Calu3 (cell line): ENCODE results near the gene PHKG2. TPM values are rescaled to one million over a fixed set of nuclear protein-coding genes. Genes with fewer than 3 reads are reported as not detected.

Experiments
- BruUV-seq: library from RNA; stranded (reverse); fragments of 400-500 nt; replicated peaks from 2 replicates; lab custom pipeline; 2021; lab: Mats Ljungman, UMichigan
- CTCF ChIA-PET: fragments of 300-600 bp; sonication (Branson Sonifier 250); formaldehyde crosslinking; loops from one replicate; lab custom pipeline; 2022; ENCODE audit warnings: antibody characterized with exemption; lab: Charles Lee
- DNase-seq: peaks from one replicate; pipeline ENCODE4 v3.0.0; 2022
- H3K27ac Mint-ChIP-seq: one replicate; pipeline ENCODE4 v1.8.0; 2022; ENCODE audit warnings: mixed read lengths; ENCODE audit not compliant: unreplicated experiment
- H3K27me3 Mint-ChIP-seq: one replicate; pipeline ENCODE4 v1.8.0; 2022; ENCODE audit warnings: mixed read lengths; ENCODE audit not compliant: unreplicated experiment
- H3K36me3 Mint-ChIP-seq: one replicate; pipeline ENCODE4 v1.8.0; 2022; ENCODE audit warnings: mild to moderate bottlenecking, moderate library complexity, mixed read lengths; ENCODE audit not compliant: insufficient read depth, unreplicated experiment
- H3K4me1 Mint-ChIP-seq: one replicate; pipeline ENCODE4 v1.8.0; 2022; ENCODE audit warnings: mild to moderate bottlenecking, low read depth, mixed read lengths; ENCODE audit not compliant: unreplicated experiment
- H3K4me3 Mint-ChIP-seq: one replicate; pipeline ENCODE4 v1.8.0; 2022; ENCODE audit warnings: mild to moderate bottlenecking, low read depth, moderate library complexity, mixed read lengths; ENCODE audit not compliant: unreplicated experiment
- H3K9me3 Mint-ChIP-seq: one replicate; pipeline ENCODE4 v1.8.0; 2022; ENCODE audit warnings: low read depth, mixed read lengths; ENCODE audit not compliant: unreplicated experiment
- intact Hi-C: fragments of 100-400 bp; cut with micrococcal nuclease; formaldehyde crosslinking; loops from one replicate; pipeline ENCODE4 v1.10.0; 2022; ENCODE audit not compliant: unreplicated experiment
- total RNA-seq: library from RNA; stranded (reverse); gene quantifications from 2 replicates; pipeline ENCODE4 v1.2.3, GENCODE V29; 2022
- TF ChIP-seq, protein P1 (sequence below): fragments of 200-600 bp; IDR thresholded peaks from one replicate; pipeline ENCODE4 v1.8.0; 2022; ENCODE audit warnings: antibody characterized with exemption; ENCODE audit not compliant: unreplicated experiment

The PHKG2 gene
- total RNA-seq, 1 experiment from 2014 or later = 66.7 TPM

DNA sequence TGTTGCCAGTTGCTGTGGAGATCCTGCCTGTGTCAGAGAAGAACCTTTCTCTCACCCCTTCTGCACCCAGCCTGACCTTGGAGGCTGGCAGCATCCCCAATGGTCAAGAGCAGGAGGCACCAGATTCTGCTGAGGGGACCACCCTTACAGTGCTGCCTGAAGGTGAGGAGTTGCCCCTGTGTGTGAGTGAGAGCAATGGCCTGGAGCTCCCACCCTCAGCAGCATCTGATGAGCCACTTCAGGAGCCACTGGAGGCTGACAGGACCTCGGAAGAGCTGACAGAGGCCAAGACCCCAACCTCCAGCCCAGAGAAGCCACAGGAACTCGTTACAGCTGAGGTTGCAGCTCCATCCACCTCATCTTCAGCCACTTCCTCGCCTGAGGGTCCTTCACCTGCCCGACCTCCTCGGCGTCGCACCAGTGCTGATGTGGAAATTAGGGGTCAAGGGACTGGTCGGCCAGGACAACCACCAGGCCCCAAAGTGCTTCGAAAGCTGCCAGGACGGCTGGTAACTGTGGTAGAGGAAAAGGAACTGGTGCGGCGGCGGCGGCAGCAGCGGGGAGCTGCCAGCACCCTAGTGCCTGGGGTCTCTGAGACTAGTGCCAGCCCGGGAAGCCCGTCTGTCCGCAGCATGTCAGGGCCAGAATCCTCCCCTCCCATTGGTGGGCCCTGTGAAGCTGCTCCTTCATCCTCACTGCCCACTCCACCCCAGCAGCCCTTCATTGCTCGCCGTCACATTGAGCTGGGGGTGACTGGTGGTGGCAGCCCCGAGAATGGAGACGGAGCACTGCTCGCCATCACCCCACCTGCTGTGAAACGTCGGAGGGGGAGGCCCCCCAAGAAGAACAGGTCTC, 10.2 kb upstream of the PHKG2 start:
- TF ChIP-seq, protein P1, sequence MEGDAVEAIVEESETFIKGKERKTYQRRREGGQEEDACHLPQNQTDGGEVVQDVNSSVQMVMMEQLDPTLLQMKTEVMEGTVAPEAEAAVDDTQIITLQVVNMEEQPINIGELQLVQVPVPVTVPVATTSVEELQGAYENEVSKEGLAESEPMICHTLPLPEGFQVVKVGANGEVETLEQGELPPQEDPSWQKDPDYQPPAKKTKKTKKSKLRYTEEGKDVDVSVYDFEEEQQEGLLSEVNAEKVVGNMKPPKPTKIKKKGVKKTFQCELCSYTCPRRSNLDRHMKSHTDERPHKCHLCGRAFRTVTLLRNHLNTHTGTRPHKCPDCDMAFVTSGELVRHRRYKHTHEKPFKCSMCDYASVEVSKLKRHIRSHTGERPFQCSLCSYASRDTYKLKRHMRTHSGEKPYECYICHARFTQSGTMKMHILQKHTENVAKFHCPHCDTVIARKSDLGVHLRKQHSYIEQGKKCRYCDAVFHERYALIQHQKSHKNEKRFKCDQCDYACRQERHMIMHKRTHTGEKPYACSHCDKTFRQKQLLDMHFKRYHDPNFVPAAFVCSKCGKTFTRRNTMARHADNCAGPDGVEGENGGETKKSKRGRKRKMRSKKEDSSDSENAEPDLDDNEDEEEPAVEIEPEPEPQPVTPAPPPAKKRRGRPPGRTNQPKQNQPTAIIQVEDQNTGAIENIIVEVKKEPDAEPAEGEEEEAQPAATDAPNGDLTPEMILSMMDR = no peak
- H3K4me1 Mint-ChIP-seq = peaks cover 28% of the 10 kb centered on the region

GRCh38 chr16:30738984-30739951, 9.0 kb upstream of the PHKG2 start:
- H3K9me3 Mint-ChIP-seq = no peaks in the 10 kb centered on the region
- peak overlapping the region; percentile 39 for H3K27ac Mint-ChIP-seq
- no peaks in the 10 kb centered on the region for H3K27me3 Mint-ChIP-seq
- H3K4me3 Mint-ChIP-seq = no peak overlapping the region
- intact Hi-C loops = no loop called here
- BruUV-seq = no TSS peak
- peaks cover 97% of the 10 kb centered on the region for H3K36me3 Mint-ChIP-seq
- DNase-seq = no peak
- CTCF ChIA-PET = no interaction called here
- TF ChIP-seq, protein P1 = no peak
- H3K4me1 Mint-ChIP-seq = peaks cover 34% of the 10 kb centered on the region

More for the DNA sequence above, 10.2 kb upstream of the PHKG2 start:
- DNase-seq = no peak
- Mint-ChIP-seq H3K36me3 (peaks cover 97% of the 10 kb centered on the region), H3K27ac (peak overlapping the region; percentile 39), H3K9me3 (no peaks in the 10 kb centered on the region), H3K27me3 (no peaks in the 10 kb centered on the region), H3K4me3 (no peak overlapping the region)
- CTCF ChIA-PET = no interaction called here
- no TSS peak for BruUV-seq
- intact Hi-C loops = no loop called here

DNA sequence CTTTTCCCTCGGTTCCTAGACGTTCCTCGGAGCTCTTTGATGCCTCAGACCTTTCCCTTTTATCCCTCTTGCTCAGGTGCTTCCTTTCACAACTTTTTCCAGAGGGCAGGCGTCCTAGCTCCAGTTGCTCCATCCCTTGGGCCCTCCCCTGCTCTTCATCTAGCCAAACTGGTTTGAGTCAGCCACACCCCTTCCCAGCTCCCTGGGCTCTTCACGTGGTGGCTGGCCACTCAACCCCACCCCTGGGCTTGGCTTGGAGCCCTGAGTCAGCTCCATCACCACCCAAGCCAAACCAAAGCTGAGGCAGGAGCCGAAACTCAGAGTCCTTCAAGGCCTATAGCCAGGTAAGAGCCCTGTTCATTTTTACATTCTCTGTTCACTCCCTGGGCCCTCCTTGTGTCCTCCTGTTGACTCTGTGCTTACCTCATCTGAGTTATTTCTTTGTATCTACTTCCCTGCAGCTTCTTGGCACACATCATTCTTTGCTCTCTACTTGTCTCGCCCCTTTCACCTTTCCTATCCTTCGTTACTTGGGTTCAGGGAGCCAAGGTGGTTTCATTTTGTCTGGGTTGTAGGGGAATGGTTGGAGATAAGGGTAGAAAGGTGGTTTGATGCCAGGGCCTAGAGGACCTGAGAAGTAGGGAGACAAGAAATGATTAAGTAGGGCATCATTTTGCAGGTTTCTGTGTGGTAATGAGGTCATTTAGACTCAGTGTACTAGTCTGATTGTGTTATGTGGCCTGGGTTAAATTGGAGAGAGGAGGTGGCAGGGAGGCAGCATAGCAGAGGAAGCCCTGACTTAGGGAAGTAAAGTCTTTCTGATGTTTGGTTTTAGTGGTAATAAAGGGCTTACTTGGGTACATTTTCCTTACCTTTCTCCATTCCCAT, 7.6 kb upstream of the PHKG2 start:
- Mint-ChIP-seq H3K4me1 (peaks cover 46% of the 10 kb centered on the region), H3K27me3 (no peaks in the 10 kb centered on the region), H3K27ac (peak overlapping the region; percentile 89), H3K9me3 (peaks cover 4% of the 10 kb centered on the region), H3K36me3 (peaks cover 96% of the 10 kb centered on the region), H3K4me3 (peak overlapping the region; percentile 96)
- CTCF ChIA-PET = interaction anchor here (0.5 to 1.6 kb wide), 6 partner anchors 16 to 202 kb away, joined by 3 to 5 read pairs (median 4); no protein-coding TSS in a partner anchor
- TF ChIP-seq, protein P1 = no peak
- intact Hi-C loops = no loop called here
- BruUV-seq = TSS peak; percentile 99
- peak; percentile 98 for DNase-seq
